GM12878 (cell line): ENCODE results near the gene KRI1. TPM values are rescaled to one million over a fixed set of nuclear protein-coding genes. Genes with fewer than 3 reads are reported as not detected.

Source experiments
- ATAC-seq: fragments of 200-7000 bp; cut with Tn5 transposase; 3 replicates; pipeline ENCODE4 v1.9.1; 2020; ENCODE audit warnings: mild to moderate bottlenecking, moderate library complexity
- BruUV-seq: library from RNA; stranded (reverse); fragments of 400-500 nt; replicated peaks from 2 replicates; lab custom pipeline; 2021; lab: Mats Ljungman, UMichigan
- CTCF ChIA-PET: fragments of 300-600 bp; sonication (Branson Sonifier 250); formaldehyde crosslinking; extraction: SDS; loops from one replicate; lab custom pipeline; 2021; ENCODE audit warnings: inconsistent platforms; lab: Yijun Ruan, JAX
- POLR2A ChIA-PET: fragments of 350-600 bp; formaldehyde crosslinking; extraction: SDS; loops from one replicate; lab custom pipeline; 2021; ENCODE audit warnings: inconsistent platforms; lab: Charles Lee
- RAD21 ChIA-PET: fragments of 300-600 bp; sonication (Branson Sonifier 250); formaldehyde crosslinking; loops from one replicate; lab custom pipeline; 2023; ENCODE audit warnings: antibody characterized with exemption; ENCODE audit not compliant: unreplicated experiment; lab: Charles Lee
- SMC1A ChIA-PET: fragments of 300-600 bp; sonication (Branson Sonifier 250); formaldehyde crosslinking; loops from one replicate; lab custom pipeline; 2023; ENCODE audit not compliant: unreplicated experiment, uncharacterized antibody; lab: Charles Lee
- DNase-seq: peaks from one replicate; pipeline ENCODE4 v3.0.0-alpha.2; 2011; ENCODE audit warnings: low read depth, low spot score
- FAIRE-seq: peaks from 3 replicates; lab custom pipeline; 2011; peaks lifted over from hg19 to GRCh38; lab: Jason Lieb, UNC
- H2AFZ ChIP-seq: 2 replicates; pipeline ENCODE4 v1.6.0; 2011; ENCODE audit warnings: low read depth, low read length, control low read depth; ENCODE audit not compliant: control insufficient read depth
- H3K27ac ChIP-seq: 2 replicates; pipeline ENCODE4 v1.5.1; 2011; ENCODE audit warnings: control low read depth; ENCODE audit not compliant: control insufficient read depth, insufficient read depth
- H3K27me3 ChIP-seq, 2 experiments: replicated peaks in 1 of 2; 2 replicates each; pipeline versions ENCODE4 v1.6.0 to v1.6.1; 2011; ENCODE audit warnings: low read length in 1 of 2; ENCODE audit not compliant: control insufficient read depth in 2 of 2, insufficient read depth in 2 of 2
- H3K36me3 ChIP-seq, 2 experiments: 2 replicates each; pipeline ENCODE4 v1.5.1; 2011; ENCODE audit warnings: low read length in 1 of 2; ENCODE audit not compliant: control insufficient read depth in 2 of 2, insufficient read depth in 2 of 2
- H3K4me1 ChIP-seq: 2 replicates; pipeline ENCODE4 v1.6.1; 2011; ENCODE audit warnings: mild to moderate bottlenecking, low read length, moderate library complexity, mixed read lengths; ENCODE audit not compliant: control insufficient read depth, insufficient read depth
- H3K4me2 ChIP-seq: 2 replicates; pipeline ENCODE4 v1.6.0; 2011; ENCODE audit warnings: control low read depth; ENCODE audit not compliant: control insufficient read depth, insufficient read depth
- H3K4me3 ChIP-seq: fragments of 200-600 bp; sonication (generic); 2 replicates; pipeline ENCODE4 v1.5.1; 2016
- H3K79me2 ChIP-seq: 2 replicates; pipeline ENCODE4 v1.6.0; 2011; ENCODE audit warnings: low read length; ENCODE audit not compliant: control insufficient read depth, insufficient read depth
- H3K9ac ChIP-seq: 2 replicates; pipeline ENCODE4 v1.8.0; 2011; ENCODE audit warnings: low read length, control low read depth, mixed read lengths; ENCODE audit not compliant: control insufficient read depth, insufficient read depth
- H3K9me3 ChIP-seq: replicated peaks from 3 replicates; pipeline ENCODE4 v1.5.1; 2011; ENCODE audit warnings: mild to moderate bottlenecking, low read length; ENCODE audit not compliant: control insufficient read depth, insufficient read depth
- H4K20me1 ChIP-seq: 2 replicates; pipeline ENCODE4 v1.6.0; 2011; ENCODE audit not compliant: control insufficient read depth, insufficient read depth
- ATF3 ChIP-seq: IDR thresholded peaks from 2 replicates; pipeline ENCODE4 v1.6.1; 2011; ENCODE audit warnings: low read depth, mild to moderate bottlenecking, low read length, moderate library complexity, borderline replicate concordance; ENCODE audit errors: extremely low read depth
- KLF5 ChIP-seq: fragments of 450-650 bp; IDR thresholded peaks from 2 replicates; pipeline ENCODE4 v1.6.1; 2014; ENCODE audit warnings: mild to moderate bottlenecking; ENCODE audit not compliant: partially characterized antibody
- POLR2AphosphoS2 ChIP-seq: IDR thresholded peaks from 2 replicates; pipeline ENCODE4 v1.6.1; 2011; ENCODE audit warnings: low read depth, mild to moderate bottlenecking, low read length, improper control_type of control experiment, moderate library complexity
- REST ChIP-seq: IDR thresholded peaks from 2 replicates; pipeline ENCODE4 v1.6.1; 2012; ENCODE audit warnings: mild to moderate bottlenecking, low read depth, low read length
- STAT3 ChIP-seq: IDR thresholded peaks from 2 replicates; pipeline ENCODE4 v1.6.1; 2011; ENCODE audit warnings: low read depth, low read length, improper control_type of control experiment
- WGBS: methylation state at CpG from one replicate; pipeline ENCODE4 v1.1.6; 2016; ENCODE audit warnings: low lambda C conversion rate; ENCODE audit not compliant: insufficient replicate concordance, insufficient coverage; ENCODE audit errors: missing lambda C conversion rate; 5-methylcytosine and 5-hydroxymethylcytosine counted together
- in situ Hi-C: fragments of 300-500 bp; cut with MboI; formaldehyde crosslinking; loops from 9 replicates; pipeline ENCODE4 v1.14.3; 2018; ENCODE audit warnings: mixed read lengths
- intact Hi-C: fragments of 100-400 bp; cut with micrococcal nuclease; formaldehyde crosslinking; loops from one replicate; pipeline ENCODE4 v1.14.2; 2022; ENCODE audit not compliant: unreplicated experiment
- polyA plus RNA-seq, 11 experiments: library from polyadenylated mRNA; depleted of rRNA in 4 of 11; unstranded in 6 of 11; stranded (reverse) in 5 of 11; fragments of >200 nt; fragmentation: Nextera tagmentation in 4 of 11; fragmentation: Illumina TruSeq in 1 of 11; extraction: Ambion mirVana in 4 of 11; extraction: Trizol in 1 of 11; gene quantifications; 1 replicate in 1 of 11; 2 replicates in 10 of 11; pipeline versions ENCODE4 v1.2.1 to v1.2.3, GENCODE V29; 2011 to 2016; ENCODE audit warnings: inconsistent platforms in 2 of 11, missing spikeins in 2 of 11, low read depth in 1 of 11
- total RNA-seq, 4 experiments: library from RNA; depleted of rRNA in 3 of 4; stranded (reverse); fragments of >200 nt in 3 of 4; fragmentation: Illumina TruSeq in 1 of 4; extraction: Trizol in 1 of 4; gene quantifications; 2 replicates each; pipeline versions ENCODE4 v1.2.1 to v1.2.3, GENCODE V29; 2013 to 2021

KRI1 gene
- total and polyA plus RNA-seq, 10 of the 15 experiments (the other 5 are each of a cell fraction or from before 2014, with no cell fraction given), result 0.98 to 42.5 (median 24.7) TPM

GRCh38 chr19:10523135-10523636 is 42.6 kb downstream of the KRI1 start:
- no peak for DNase-seq
- Histone ChIP-seq H3K9ac (no peak overlapping the region), H3K36me3 (no peaks in the 10 kb centered on the region), H3K27me3 (peaks cover 0 to 5% of the 10 kb centered on the region in 2 experiments; a peak in 3 of 4 replicates)
- no peak for ATAC-seq
- TF ChIP-seq REST (no peak), ATF3 (no peak), STAT3 (no peak), POLR2AphosphoS2 (no peak), KLF5 (no peak)
- TF ChIP-seq, all 136 proteins: peak for 0
- WGBS, result 49% methylated on average over 3 of the region's 3 CpGs
- Histone ChIP-seq H3K4me3 (no peak overlapping the region), H3K79me2 (no peaks in the 10 kb centered on the region), H3K4me2 (no peak overlapping the region), H3K27ac (no peak overlapping the region), H2AFZ (no peak overlapping the region), H3K4me1 (peaks cover 11% of the 10 kb centered on the region), H4K20me1 (no peaks in the 10 kb centered on the region), H3K9me3 (no peaks in the 10 kb centered on the region)
- no TSS peak for BruUV-seq
- intact Hi-C loops (no loop called here), in situ Hi-C loops (no loop called here)
- ChIA-PET CTCF (interaction anchor here (0.5 to 1.6 kb wide), 6 partner anchors 11 to 547 kb away, joined by 3 to 6 read pairs (median 3); no protein-coding TSS in a partner anchor), POLR2A (interaction anchor here (0.6 to 0.7 kb wide), 2 partner anchors 19 to 49 kb away, joined by 3 read pairs; no protein-coding TSS in a partner anchor), RAD21 (interaction anchor here (1.3 kb wide), 1 partner anchor 177 kb away, joined by 4 read pairs; no protein-coding TSS in a partner anchor), SMC1A (interaction anchor here (0.5 to 1.4 kb wide), 2 partner anchors 8 to 62 kb away, joined by 3 to 4 read pairs; no protein-coding TSS in a partner anchor)
- FAIRE-seq, result no peak
